Measurements from ENCODE around the gene CDH13. TPM values are rescaled to one million over a fixed set of nuclear protein-coding genes. Genes with fewer than 3 reads are reported as not detected.

CDH13 gene
- total and polyA plus RNA-seq, 2 experiments from 2014 or later: 2.9 to 4.8 TPM

DNA sequence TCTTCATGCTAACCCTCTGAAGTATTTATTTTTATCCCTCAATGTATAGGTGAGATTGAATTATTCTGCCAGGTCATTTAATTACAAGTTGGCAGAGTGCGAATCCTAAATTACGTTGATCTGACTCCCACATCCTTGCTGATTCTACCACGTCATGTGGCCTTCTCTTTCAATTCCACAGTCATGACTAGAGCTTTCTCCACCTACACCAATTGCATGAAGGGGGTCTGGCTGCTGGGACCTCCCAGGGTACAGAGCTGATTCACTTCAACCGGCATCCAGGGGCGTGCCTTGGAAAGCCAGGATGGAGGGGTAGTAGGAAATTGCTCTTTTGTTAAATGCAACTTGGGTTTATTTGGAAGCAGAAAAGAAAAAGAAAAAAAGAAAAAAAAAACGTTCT lies 41.1 kb upstream of the CDH13 start:
- Histone ChIP-seq H3K4me1 (ENCODE audit: low read depth) (no peaks in the 10 kb centered on the region), H3K27me3 (no peaks in the 10 kb centered on the region), H3K4me3 (no peak overlapping the region), H3K36me3 (no peaks in the 10 kb centered on the region), H3K9me3 (ENCODE audit: low read depth) (no peaks in the 10 kb centered on the region), H3K27ac (no peak overlapping the region)
- TF ChIP-seq, protein P1, sequence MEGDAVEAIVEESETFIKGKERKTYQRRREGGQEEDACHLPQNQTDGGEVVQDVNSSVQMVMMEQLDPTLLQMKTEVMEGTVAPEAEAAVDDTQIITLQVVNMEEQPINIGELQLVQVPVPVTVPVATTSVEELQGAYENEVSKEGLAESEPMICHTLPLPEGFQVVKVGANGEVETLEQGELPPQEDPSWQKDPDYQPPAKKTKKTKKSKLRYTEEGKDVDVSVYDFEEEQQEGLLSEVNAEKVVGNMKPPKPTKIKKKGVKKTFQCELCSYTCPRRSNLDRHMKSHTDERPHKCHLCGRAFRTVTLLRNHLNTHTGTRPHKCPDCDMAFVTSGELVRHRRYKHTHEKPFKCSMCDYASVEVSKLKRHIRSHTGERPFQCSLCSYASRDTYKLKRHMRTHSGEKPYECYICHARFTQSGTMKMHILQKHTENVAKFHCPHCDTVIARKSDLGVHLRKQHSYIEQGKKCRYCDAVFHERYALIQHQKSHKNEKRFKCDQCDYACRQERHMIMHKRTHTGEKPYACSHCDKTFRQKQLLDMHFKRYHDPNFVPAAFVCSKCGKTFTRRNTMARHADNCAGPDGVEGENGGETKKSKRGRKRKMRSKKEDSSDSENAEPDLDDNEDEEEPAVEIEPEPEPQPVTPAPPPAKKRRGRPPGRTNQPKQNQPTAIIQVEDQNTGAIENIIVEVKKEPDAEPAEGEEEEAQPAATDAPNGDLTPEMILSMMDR (IDR thresholded peaks at IDR 0.05; ENCODE audit: low read depth, low read length): no peak
- peak in 1 of 2 donors; percentile 54 for DNase-seq (ENCODE audit: low read depth in 1 of 2, low spot score in 1 of 2)

DNA sequence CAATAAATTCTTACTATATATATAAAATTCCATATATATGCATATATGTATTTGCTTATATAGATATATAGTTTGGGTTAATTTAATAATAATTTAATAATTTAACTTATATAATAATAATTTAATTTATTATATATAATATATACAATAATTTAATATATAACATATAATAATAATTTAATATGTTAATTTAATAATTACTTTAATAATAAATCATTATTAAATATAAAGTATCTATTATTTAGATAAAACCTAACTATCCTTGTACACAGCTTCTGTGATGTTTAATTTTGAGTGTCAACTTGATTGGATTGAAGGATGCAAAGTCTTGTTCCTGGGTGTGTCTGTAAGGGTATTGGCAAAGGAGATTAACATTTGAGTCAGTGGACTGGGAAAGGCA lies 40.6 kb upstream of the CDH13 start:
- TF ChIP-seq, protein P1 (IDR thresholded peaks at IDR 0.05; ENCODE audit: low read depth, low read length): no peak
- Histone ChIP-seq H3K27ac (no peak overlapping the region), H3K4me3 (no peak overlapping the region), H3K36me3 (no peaks in the 10 kb centered on the region), H3K27me3 (no peaks in the 10 kb centered on the region), H3K4me1 (ENCODE audit: low read depth) (no peaks in the 10 kb centered on the region), H3K9me3 (ENCODE audit: low read depth) (no peaks in the 10 kb centered on the region)
- no peak for DNase-seq (ENCODE audit: low read depth in 1 of 2, low spot score in 1 of 2)

DNA sequence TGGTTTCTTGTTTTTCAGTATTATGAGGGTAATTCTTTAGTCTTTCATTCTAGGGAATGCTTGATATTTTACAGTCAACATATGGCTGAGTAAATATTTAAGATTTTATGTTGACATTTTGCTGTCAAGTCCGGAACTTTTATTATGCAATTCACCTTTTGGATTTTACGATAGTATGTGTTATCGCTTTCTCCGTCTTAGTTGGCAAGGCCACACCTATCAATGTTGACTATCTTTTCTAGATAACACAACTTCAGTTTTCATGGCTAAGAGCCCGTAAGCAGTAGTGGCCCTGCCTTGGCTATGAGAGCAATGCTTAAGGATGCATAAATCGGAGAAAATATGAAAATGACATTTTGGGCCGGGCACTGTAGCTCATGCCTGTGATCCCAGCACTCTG lies 39.5 kb upstream of the CDH13 start:
- H3K27ac ChIP-seq: no peak overlapping the region
- no peak overlapping the region for H3K4me3 ChIP-seq
- no peaks in the 10 kb centered on the region for H3K36me3 ChIP-seq
- no peak for DNase-seq (ENCODE audit: low read depth in 1 of 2, low spot score in 1 of 2)
- H3K9me3 ChIP-seq (ENCODE audit: low read depth): no peaks in the 10 kb centered on the region
- no peaks in the 10 kb centered on the region for H3K4me1 ChIP-seq (ENCODE audit: low read depth)
- H3K27me3 ChIP-seq: no peaks in the 10 kb centered on the region
- TF ChIP-seq, protein P1 (IDR thresholded peaks at IDR 0.05; ENCODE audit: low read depth, low read length): no peak

DNA sequence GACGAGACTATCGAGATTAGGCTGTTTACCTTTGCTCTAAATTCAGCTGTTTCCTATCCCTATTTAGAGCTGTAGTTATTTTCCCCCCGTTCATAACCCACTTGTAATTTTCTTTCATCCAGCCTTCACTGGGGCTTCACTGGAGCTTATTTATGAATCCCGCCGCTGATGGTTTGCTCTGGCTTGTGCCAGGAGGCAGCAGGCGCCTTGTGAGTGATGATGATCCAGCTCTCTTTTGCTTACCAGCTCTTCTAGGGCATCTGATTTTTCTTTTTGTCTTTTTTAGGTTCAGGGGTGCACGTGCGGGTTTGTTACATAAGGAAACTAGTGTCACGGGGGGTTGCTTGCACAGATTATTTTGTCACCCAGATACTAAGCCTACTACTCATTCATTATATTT lies 37.4 kb upstream of the CDH13 start:
- H3K9me3 ChIP-seq (ENCODE audit: low read depth): no peaks in the 10 kb centered on the region
- TF ChIP-seq, protein P1 (IDR thresholded peaks at IDR 0.05; ENCODE audit: low read depth, low read length): no peak
- DNase-seq (ENCODE audit: low read depth in 1 of 2, low spot score in 1 of 2): no peak
- no peak overlapping the region for H3K27ac ChIP-seq
- H3K27me3 ChIP-seq: no peaks in the 10 kb centered on the region
- H3K4me3 ChIP-seq: no peak overlapping the region
- no peaks in the 10 kb centered on the region for H3K36me3 ChIP-seq
- H3K4me1 ChIP-seq (ENCODE audit: low read depth): no peaks in the 10 kb centered on the region

DNA sequence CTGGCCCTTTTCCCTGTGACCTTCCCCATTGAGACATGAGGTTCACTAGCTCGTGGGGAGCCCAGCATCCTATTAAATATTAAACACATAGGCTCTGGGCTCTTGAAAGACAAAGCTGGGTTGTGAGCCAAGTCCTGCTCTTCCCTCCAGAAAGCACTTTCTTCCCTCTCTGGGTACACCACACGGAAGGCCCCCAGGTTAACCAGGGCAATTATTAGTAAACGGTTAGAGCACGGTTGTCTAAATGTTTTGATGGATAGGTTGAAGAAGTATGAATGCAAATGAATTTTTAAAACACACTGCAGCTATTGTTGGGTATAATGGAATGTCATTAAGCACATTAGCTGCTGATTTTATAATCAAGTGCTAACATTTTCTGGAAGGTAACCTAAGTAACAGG lies 32.7 kb upstream of the CDH13 start:
- no peak overlapping the region for H3K27ac ChIP-seq
- no peaks in the 10 kb centered on the region for H3K4me1 ChIP-seq (ENCODE audit: low read depth)
- no peaks in the 10 kb centered on the region for H3K27me3 ChIP-seq
- H3K36me3 ChIP-seq: no peaks in the 10 kb centered on the region
- no peak for DNase-seq (ENCODE audit: low read depth in 1 of 2, low spot score in 1 of 2)
- H3K9me3 ChIP-seq (ENCODE audit: low read depth): no peaks in the 10 kb centered on the region
- TF ChIP-seq, protein P1 (IDR thresholded peaks at IDR 0.05; ENCODE audit: low read depth, low read length): no peak
- no peak overlapping the region for H3K4me3 ChIP-seq

DNA sequence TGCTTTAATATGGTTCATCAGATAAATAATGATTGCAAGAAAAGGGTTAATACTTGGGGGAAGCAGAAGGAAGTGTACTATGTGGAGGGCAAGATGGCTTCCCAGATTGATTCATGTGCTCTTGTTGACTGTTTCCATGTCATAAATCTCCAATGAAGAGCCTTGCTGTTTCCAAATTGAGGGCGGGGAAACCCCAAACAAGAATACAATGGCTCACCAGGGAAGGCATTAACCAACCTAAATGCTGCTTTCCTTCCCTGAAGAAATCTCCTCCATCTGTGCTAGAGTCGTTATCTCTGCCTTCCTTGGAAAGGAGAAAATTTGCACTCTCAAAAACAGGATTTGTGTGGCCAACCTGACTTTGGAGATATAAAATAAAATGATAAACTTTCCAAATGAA lies 28.0 kb upstream of the CDH13 start:
- TF ChIP-seq, protein P1 (IDR thresholded peaks at IDR 0.05; ENCODE audit: low read depth, low read length): no peak
- Histone ChIP-seq H3K36me3 (no peaks in the 10 kb centered on the region), H3K27ac (no peak overlapping the region), H3K4me1 (ENCODE audit: low read depth) (no peaks in the 10 kb centered on the region), H3K4me3 (no peak overlapping the region), H3K27me3 (no peaks in the 10 kb centered on the region), H3K9me3 (ENCODE audit: low read depth) (no peaks in the 10 kb centered on the region)
- no peak for DNase-seq (ENCODE audit: low read depth in 1 of 2, low spot score in 1 of 2)

Data from cardiac muscle cell (in vitro differentiated cells and primary cell).